Stimulated activated CD4-positive, alpha-beta T cell treated with anti-CD3 and anti-CD28 coated beads, Interleukin-4, amount 100 ng/mL, for 4 hours (primary cell): Measurements from ENCODE around the gene ASXL2.
"Not testable (repeated sequence)": the region's sequence is repeated elsewhere in the genome, so short reads cannot be mapped to it uniquely, and the experiment has no call there.

Experiments used
- DNase-seq, 2 experiments: peaks; one replicate each; pipeline ENCODE4 v3.0.0-alpha.2; 2020

Gene ASXL2

GRCh38 chr2:25887624-25888242 is 9.4 kb upstream of the ASXL2 start:
- DNase-seq, result no peak

GRCh38 chr2:25885933-25886332 is 7.6 kb upstream of the ASXL2 start:
- DNase-seq, result no peak

GRCh38 chr2:25881764-25882163 is 3.5 kb upstream of the ASXL2 start:
- DNase-seq, result no peak

GRCh38 chr2:25879133-25879730 is 945 bp upstream of the ASXL2 start:
- DNase-seq, result no peak

GRCh38 chr2:25877431-25878360 is 591 bp downstream of the ASXL2 start:
- DNase-seq, result peak; percentile 33 to 55

- DNase-seq, result no peak
These were observed 6.2 kb downstream of the ASXL2 start for GRCh38 chr2:25872134-25872533.

- no peak for DNase-seq
These were observed 10.8 kb downstream of the ASXL2 start for GRCh38 chr2:25867396-25868003.

GRCh38 chr2:25856377-25856776 is 21.9 kb downstream of the ASXL2 start:
- DNase-seq, result no peak

- no peak for DNase-seq
These were observed 23.2 kb downstream of the ASXL2 start for GRCh38 chr2:25855065-25855464.

- DNase-seq, result no peak
These were observed 23.7 kb downstream of the ASXL2 start for GRCh38 chr2:25854613-25855012.

- no peak for DNase-seq
These were observed 25.1 kb downstream of the ASXL2 start for GRCh38 chr2:25853038-25853638.

- DNase-seq, result peak in 1 of 2 experiments; percentile 22
These were observed 26.4 kb downstream of the ASXL2 start for GRCh38 chr2:25851740-25852503.

- not testable (repeated sequence) for DNase-seq
These were observed 27.9 kb downstream of the ASXL2 start for GRCh38 chr2:25850400-25850799.

- not testable (repeated sequence) for DNase-seq
These were observed 28.9 kb downstream of the ASXL2 start for GRCh38 chr2:25849350-25849749.

- no peak for DNase-seq
These were observed 32.3 kb downstream of the ASXL2 start for GRCh38 chr2:25845843-25846505.

GRCh38 chr2:25844089-25844488 is 34.2 kb downstream of the ASXL2 start:
- no peak for DNase-seq

- DNase-seq, result no peak
These were observed 36.1 kb downstream of the ASXL2 start for GRCh38 chr2:25842155-25842554.

- DNase-seq, result no peak
These were observed 40.0 kb downstream of the ASXL2 start for GRCh38 chr2:25838152-25838756.

- DNase-seq, result no peak
These were observed 42.4 kb downstream of the ASXL2 start for GRCh38 chr2:25835906-25836305.

- DNase-seq, result no peak
These were observed 44.7 kb downstream of the ASXL2 start for GRCh38 chr2:25833566-25833965.

GRCh38 chr2:25832897-25833296 is 45.4 kb downstream of the ASXL2 start:
- DNase-seq, result no peak
